Measurements from ENCODE around the gene RNASE8. TPM values are rescaled to one million over a fixed set of nuclear protein-coding genes. Genes with fewer than 3 reads are reported as not detected.

Gene RNASE8
- total RNA-seq, 2 donors from 2014 or later = not detected

DNA sequence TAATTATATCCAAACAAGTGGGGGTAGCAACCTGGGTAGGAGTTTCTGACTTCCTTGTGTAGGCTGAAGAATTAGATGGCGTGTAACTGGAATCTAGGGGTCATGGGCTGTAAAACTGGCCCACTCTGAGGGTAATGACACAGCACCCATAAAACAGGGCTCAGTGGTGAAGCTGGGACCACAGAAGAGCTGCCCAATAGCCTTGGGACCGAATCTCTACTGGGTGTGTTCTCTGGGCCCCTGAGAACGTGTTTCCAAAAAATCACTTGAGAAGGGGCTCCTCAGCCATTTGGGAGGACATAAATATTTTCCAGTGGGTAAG is 3.7 kb downstream of the RNASE8 start:
- DNase-seq (ENCODE audit: low spot score) = no peak
- no peak overlapping the region for H3K4me3 ChIP-seq
- H3K9me3 ChIP-seq = no peaks in the 10 kb centered on the region
- no peaks in the 10 kb centered on the region for H3K4me1 ChIP-seq
- TF ChIP-seq, protein P1, sequence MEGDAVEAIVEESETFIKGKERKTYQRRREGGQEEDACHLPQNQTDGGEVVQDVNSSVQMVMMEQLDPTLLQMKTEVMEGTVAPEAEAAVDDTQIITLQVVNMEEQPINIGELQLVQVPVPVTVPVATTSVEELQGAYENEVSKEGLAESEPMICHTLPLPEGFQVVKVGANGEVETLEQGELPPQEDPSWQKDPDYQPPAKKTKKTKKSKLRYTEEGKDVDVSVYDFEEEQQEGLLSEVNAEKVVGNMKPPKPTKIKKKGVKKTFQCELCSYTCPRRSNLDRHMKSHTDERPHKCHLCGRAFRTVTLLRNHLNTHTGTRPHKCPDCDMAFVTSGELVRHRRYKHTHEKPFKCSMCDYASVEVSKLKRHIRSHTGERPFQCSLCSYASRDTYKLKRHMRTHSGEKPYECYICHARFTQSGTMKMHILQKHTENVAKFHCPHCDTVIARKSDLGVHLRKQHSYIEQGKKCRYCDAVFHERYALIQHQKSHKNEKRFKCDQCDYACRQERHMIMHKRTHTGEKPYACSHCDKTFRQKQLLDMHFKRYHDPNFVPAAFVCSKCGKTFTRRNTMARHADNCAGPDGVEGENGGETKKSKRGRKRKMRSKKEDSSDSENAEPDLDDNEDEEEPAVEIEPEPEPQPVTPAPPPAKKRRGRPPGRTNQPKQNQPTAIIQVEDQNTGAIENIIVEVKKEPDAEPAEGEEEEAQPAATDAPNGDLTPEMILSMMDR (IDR thresholded peaks at IDR 0.05) = no peak
- H3K27ac ChIP-seq = no peak overlapping the region
- no peaks in the 10 kb centered on the region for H3K27me3 ChIP-seq
- no peaks in the 10 kb centered on the region for H3K36me3 ChIP-seq

DNA sequence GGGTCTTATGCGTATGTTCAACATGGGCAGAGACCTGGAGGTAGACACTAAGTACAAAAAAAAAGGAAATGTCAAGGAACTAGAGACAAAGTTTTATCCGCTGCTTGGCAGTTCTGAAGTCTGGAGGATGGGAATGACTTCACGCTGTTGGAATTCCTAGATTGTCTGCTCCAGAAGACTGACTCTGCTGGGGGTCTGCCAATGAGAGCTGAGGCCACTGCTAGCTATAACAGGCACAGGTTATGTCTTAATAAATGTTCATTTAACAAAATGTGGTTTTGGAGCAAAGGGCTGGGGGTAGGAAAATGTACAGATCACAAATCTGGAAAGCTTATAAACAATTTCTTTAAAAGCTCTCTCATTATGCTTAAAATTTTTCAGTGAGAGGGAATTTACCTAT is 5.9 kb downstream of the RNASE8 start:
- Histone ChIP-seq H3K4me3 (no peak overlapping the region), H3K27me3 (no peaks in the 10 kb centered on the region), H3K4me1 (peaks cover 0 to 1% of the 10 kb centered on the region in 2 donors), H3K27ac (no peak overlapping the region), H3K9me3 (no peaks in the 10 kb centered on the region), H3K36me3 (no peaks in the 10 kb centered on the region)
- no peak for DNase-seq (ENCODE audit: low spot score)
- TF ChIP-seq, protein P1 (IDR thresholded peaks at IDR 0.05) = no peak

DNA sequence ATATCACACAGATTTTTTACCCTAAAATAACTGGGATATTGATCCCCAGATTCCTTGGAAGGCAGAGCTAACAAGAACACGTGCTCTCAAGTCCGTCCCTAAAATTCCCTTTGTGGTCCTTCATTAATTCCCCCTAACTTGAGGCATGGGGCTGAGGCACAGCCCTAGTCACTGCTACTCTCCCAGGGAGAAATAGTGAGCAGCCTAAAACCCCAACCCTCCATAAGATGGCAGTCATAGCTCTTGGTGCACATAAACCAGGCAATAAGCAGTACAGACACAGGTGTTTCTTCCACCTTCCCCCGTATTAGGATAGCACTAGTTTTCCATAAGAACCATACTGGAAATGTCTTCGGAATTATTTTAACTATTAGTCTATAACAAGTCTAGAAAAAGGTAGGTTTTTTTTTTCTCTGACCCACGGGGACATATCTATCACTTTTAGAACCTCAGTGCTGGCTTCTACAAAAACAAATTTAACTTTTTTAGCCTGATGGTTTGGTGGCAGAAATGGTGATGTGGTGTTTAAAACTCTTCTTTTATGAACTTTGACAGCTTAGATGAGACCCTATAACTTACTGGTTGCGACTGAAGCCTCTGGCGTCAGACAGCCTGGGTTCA is 9.4 kb downstream of the RNASE8 start:
- Histone ChIP-seq H3K36me3 (no peaks in the 10 kb centered on the region), H3K4me3 (no peak overlapping the region), H3K9me3 (no peaks in the 10 kb centered on the region), H3K27me3 (no peaks in the 10 kb centered on the region), H3K4me1 (peaks cover 0 to 29% of the 10 kb centered on the region in 2 donors), H3K27ac (no peak overlapping the region)
- TF ChIP-seq, protein P1 (IDR thresholded peaks at IDR 0.05) = no peak
- no peak for DNase-seq (ENCODE audit: low spot score)

DNA sequence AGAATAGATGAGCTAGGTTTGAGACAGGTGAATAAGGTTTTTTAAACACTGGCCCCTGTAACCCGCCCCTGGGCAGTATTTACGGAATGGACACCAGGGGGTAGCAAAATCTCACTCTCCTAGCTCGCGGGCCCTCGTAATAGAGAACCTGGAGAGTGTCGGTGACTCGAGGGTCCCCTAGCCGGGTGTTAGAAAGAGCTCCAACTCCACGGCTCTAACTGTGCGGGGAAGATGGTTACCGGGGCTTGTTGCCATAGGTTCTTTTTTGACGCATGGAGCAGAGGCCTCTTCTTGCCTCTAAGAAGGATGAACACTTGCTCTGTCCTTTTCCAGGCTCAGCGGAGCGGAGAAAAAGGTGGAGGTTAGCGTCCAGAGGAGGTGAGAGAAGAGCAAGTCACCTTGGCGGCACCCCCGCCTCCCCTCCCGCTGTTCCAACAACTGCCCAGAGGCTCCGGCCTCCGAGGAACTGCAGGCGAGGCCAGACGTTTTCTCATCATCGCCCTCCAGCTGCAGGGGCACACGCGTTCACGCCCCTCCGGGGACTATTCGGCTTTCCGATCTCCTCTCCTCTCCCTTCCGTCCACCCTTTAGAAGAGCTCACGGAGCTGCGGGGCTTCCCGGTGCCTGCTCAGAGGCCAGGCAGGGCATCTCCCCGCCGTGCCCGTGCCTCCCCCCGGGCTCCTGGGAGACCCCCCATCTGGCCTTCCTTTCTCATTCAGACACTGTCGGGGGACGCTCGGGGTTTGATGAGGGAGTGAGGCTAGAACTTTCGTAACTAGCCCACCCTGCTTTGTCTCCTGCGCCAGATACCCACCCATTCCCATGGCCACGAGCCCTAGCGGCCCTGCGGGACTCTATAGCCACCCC is 11.1 kb downstream of the RNASE8 start:
- peak; percentile 77 for DNase-seq (ENCODE audit: low spot score)
- H3K4me1 ChIP-seq = peaks cover 0 to 41% of the 10 kb centered on the region in 2 donors
- peak overlapping the region; percentile 88 to 90 for H3K27ac ChIP-seq
- no peaks in the 10 kb centered on the region for H3K36me3 ChIP-seq
- no peaks in the 10 kb centered on the region for H3K27me3 ChIP-seq
- H3K9me3 ChIP-seq = no peaks in the 10 kb centered on the region
- TF ChIP-seq, protein P1 (IDR thresholded peaks at IDR 0.05) = peak; percentile 61 to 78
- peak overlapping the region; percentile 64 to 83 for H3K4me3 ChIP-seq

DNA sequence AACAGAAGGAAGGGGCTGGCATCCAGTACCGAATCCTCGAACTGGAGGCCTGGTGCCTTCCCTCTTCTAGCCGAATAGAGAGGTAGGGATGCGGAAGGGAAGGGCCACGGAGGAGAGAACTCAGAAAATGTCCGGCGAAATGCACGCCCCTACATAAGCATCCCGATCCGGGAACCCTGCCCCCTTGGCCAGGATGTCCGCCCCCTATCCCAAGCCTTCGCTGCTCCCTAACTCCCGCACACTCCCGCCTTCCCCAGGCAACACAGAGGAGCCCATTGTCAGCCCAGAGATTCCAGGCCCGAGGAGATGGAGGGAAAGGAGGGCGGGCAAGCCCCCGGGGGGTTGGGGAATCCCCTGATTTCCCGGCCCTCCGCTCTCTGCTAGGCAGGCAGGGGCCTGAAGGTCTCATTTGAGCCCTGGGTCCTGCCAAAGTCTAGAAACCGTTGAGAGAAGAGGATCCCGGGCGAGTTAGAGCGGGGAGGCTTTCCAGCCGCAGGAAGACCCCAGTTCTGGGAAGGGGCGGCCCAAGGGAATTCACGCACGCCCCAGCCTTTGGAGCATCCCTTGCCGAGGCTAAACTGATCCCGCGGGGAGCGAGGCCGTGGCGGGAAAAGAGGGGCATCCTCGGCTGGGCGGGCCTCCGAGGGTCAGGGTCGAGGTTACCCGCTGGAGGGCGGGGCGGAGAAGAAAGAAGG is 11.9 kb downstream of the RNASE8 start:
- Histone ChIP-seq H3K4me1 (peaks cover 0 to 41% of the 10 kb centered on the region in 2 donors), H3K36me3 (no peaks in the 10 kb centered on the region), H3K4me3 (peak overlapping the region; percentile 64 to 83), H3K27ac (peak overlapping the region; percentile 88 to 90), H3K27me3 (no peaks in the 10 kb centered on the region), H3K9me3 (no peaks in the 10 kb centered on the region)
- TF ChIP-seq, protein P1 (IDR thresholded peaks at IDR 0.05) = no peak
- DNase-seq (ENCODE audit: low spot score) = no peak

Measured in right atrium auricular region (tissue), 2 donors.